Measurements from ENCODE around the gene UBE3C.

- TF ChIP-seq POLR2A (IDR thresholded peaks at IDR 0.05) (no peak), CTCF (IDR thresholded peaks at IDR 0.05) (no peak)
Observed at GRCh38 chr7:157253850-157254249, 115.1 kb downstream of the UBE3C start.

Measured in lower leg skin (tissue), 3 donors.